Thyroid gland (tissue), 4 donors: ENCODE results near the gene PNPLA1. TPM values are rescaled to one million over a fixed set of nuclear protein-coding genes. Genes with fewer than 3 reads are reported as not detected.

Experiments
- DNase-seq, 2 donors: peaks; one replicate each; pipeline ENCODE4 v3.0.0-alpha.2; 2019
- H3K27ac ChIP-seq, 3 donors: fragments of 200-600 bp; sonication (generic); 1 replicate in 2 of 3; 2 replicates in 1 of 3; pipeline ENCODE4 v1.5.1; 2016 to 2019; ENCODE audit warnings: mild to moderate bottlenecking in 1 of 3, moderate library complexity in 1 of 3
- H3K27me3 ChIP-seq: fragments of 200-600 bp; sonication (generic); one replicate; pipeline ENCODE4 v1.5.1; 2019
- H3K36me3 ChIP-seq, 2 donors: fragments of 200-600 bp; sonication (generic); one replicate each; pipeline ENCODE4 v1.5.1; 2016 to 2019
- H3K4me1 ChIP-seq, 2 donors: fragments of 200-600 bp; sonication (generic); one replicate each; pipeline ENCODE4 v1.5.1; 2017 to 2019
- H3K4me3 ChIP-seq, 3 donors: fragments of 200-600 bp; sonication (generic); replicated peaks in 1 of 3; 1 replicate in 2 of 3; 2 replicates in 1 of 3; pipeline ENCODE4 v1.5.1; 2016; ENCODE audit warnings: mild to moderate bottlenecking in 1 of 3
- H3K9me3 ChIP-seq: fragments of 200-600 bp; sonication (generic); one replicate; pipeline ENCODE4 v1.5.1; 2017
- CTCF ChIP-seq, 6 experiments: fragments of 200-600 bp in 3 of 6; fragments of 450-650 bp in 3 of 6; sonication (generic) in 3 of 6; IDR thresholded peaks; one replicate each; pipeline ENCODE4 v1.5.1; 2016 to 2019; ENCODE audit warnings: antibody characterized with exemption in 6 of 6, mild to moderate bottlenecking in 2 of 6, inconsistent platforms in 1 of 6, moderate library complexity in 1 of 6
- POLR2A ChIP-seq, 2 donors: fragments of 450-650 bp; IDR thresholded peaks; one replicate each; pipeline ENCODE4 v1.6.1; 2017; ENCODE audit warnings: antibody characterized with exemption in 2 of 2, mild to moderate bottlenecking in 2 of 2, moderate library complexity in 1 of 2
- WGBS, 2 donors: methylation state at CpG; one replicate each; pipeline ENCODE4 v1.1.5; 2017; 5-methylcytosine and 5-hydroxymethylcytosine counted together
- intact Hi-C: fragments of 100-400 bp; cut with DNase I; formaldehyde crosslinking; loops from one replicate; pipeline ENCODE4 v1.15.1; 2023
- total RNA-seq, 4 donors: library from RNA; depleted of rRNA; stranded (reverse); fragments of >200 nt; gene quantifications; one replicate each; pipeline ENCODE4 v1.2.3, GENCODE V29; 2016

The PNPLA1 gene
- total RNA-seq, 4 donors from 2014 or later = 0.11 TPM; not detected in 3

DNA sequence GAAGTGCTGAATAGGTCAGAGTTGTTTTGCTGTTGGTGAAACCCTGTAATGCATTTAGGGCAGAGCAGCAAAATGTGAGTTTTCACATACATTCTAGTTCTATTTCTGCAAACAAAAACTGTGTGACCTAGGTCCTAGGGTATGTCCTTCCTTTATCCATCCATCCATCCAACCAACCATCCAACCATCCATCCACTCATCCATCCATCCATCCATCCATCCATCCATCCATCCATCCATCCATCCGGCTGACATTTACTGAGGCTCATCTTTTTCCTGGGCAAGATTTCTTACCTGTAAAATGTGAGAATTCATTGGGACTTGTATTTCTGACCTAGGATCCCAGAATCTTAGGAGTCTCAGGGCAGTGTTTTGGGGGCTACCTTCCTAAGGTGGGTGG lies 14.5 kb downstream of the PNPLA1 start:
- Histone ChIP-seq H3K36me3 (no peaks in the 10 kb centered on the region), H3K9me3 (no peaks in the 10 kb centered on the region), H3K4me1 (no peaks in the 10 kb centered on the region), H3K27me3 (peaks cover 7% of the 10 kb centered on the region), H3K27ac (no peak overlapping the region), H3K4me3 (no peak overlapping the region)
- DNase-seq = no peak
- TF ChIP-seq CTCF (IDR thresholded peaks at IDR 0.05) (no peak), POLR2A (IDR thresholded peaks at IDR 0.05) (no peak)
- intact Hi-C loops = no loop called here
- WGBS, 2 donors = 81 to 94% methylated on average over 1 of the region's 1 CpG

GRCh38 chr6:36285187-36285671 lies 15.4 kb downstream of the PNPLA1 start:
- no peak overlapping the region for H3K27ac ChIP-seq
- peaks cover 7% of the 10 kb centered on the region for H3K27me3 ChIP-seq
- no peak overlapping the region for H3K4me3 ChIP-seq
- no peaks in the 10 kb centered on the region for H3K9me3 ChIP-seq
- intact Hi-C loops = no loop called here
- 19 to 22% methylated on average over 20 to 26 of the region's 26 CpGs for WGBS, 2 donors
- DNase-seq = no peak
- no peak for TF ChIP-seq POLR2A (IDR thresholded peaks at IDR 0.05)
- no peak for TF ChIP-seq CTCF (IDR thresholded peaks at IDR 0.05)
- no peaks in the 10 kb centered on the region for H3K36me3 ChIP-seq
- H3K4me1 ChIP-seq = no peaks in the 10 kb centered on the region

DNA sequence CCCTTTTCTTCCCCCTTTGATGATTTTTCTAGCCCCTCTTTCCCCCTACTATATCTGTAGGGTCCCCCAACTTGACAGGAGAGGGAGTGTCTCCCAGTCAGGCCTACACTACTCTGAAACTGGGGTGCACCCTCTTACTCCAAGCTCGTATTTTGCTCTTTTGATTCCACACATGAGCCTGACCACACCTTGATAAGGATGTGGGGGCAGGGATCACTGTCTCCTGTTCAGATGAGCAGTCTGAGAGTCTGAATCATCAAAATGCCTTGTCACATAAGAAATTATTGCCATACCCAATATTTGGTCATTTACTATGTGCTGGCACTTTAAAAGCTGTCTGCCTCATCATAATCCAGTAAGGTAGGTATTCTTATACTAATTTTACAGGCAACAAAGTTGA lies 15.9 kb downstream of the PNPLA1 start:
- H3K4me1 ChIP-seq = no peaks in the 10 kb centered on the region
- no peaks in the 10 kb centered on the region for H3K36me3 ChIP-seq
- H3K27ac ChIP-seq = no peak overlapping the region
- H3K9me3 ChIP-seq = no peaks in the 10 kb centered on the region
- no peak for TF ChIP-seq POLR2A (IDR thresholded peaks at IDR 0.05)
- TF ChIP-seq CTCF (IDR thresholded peaks at IDR 0.05) = no peak
- intact Hi-C loops = no loop called here
- H3K4me3 ChIP-seq = no peak overlapping the region
- no peak for DNase-seq
- WGBS, 2 donors = 90 to 91% methylated on average over 1 of the region's 1 CpG
- H3K27me3 ChIP-seq = peaks cover 7% of the 10 kb centered on the region

DNA sequence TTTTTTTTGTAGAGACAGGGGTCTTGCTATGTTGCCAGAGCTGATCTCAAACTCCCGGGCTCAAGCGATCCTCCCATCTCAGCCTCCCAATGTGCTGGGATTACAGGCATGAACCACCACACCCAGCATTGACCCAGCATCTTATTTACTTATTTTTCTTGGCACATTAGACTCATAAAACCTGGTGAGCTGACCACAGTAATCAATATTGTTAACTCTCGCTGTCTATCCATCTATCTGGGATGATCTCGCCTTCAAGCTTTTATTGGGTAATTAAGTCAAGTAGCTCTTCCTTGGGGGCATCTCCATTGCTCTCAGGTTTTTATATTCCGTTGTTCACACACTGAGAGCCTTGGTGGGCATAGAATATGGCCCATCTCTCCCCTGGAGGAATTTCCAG lies 17.0 kb downstream of the PNPLA1 start:
- Histone ChIP-seq H3K4me3 (no peak overlapping the region), H3K36me3 (no peaks in the 10 kb centered on the region), H3K27me3 (peaks cover 7% of the 10 kb centered on the region), H3K27ac (no peak overlapping the region), H3K4me1 (no peaks in the 10 kb centered on the region), H3K9me3 (no peaks in the 10 kb centered on the region)
- no peak for TF ChIP-seq CTCF (IDR thresholded peaks at IDR 0.05)
- TF ChIP-seq POLR2A (IDR thresholded peaks at IDR 0.05) = no peak
- intact Hi-C loops = no loop called here
- 71 to 77% methylated on average over 5 of the region's 5 CpGs for WGBS, 2 donors
- no peak for DNase-seq

- Histone ChIP-seq H3K9me3 (no peaks in the 10 kb centered on the region), H3K27me3 (peaks cover 7% of the 10 kb centered on the region), H3K27ac (no peak overlapping the region), H3K4me3 (no peak overlapping the region), H3K4me1 (no peaks in the 10 kb centered on the region), H3K36me3 (no peaks in the 10 kb centered on the region)
- TF ChIP-seq CTCF (IDR thresholded peaks at IDR 0.05) (no peak), POLR2A (IDR thresholded peaks at IDR 0.05) (no peak)
- 62% methylated on average over 7 of the region's 7 CpGs for WGBS, 2 donors
- intact Hi-C loops = no loop called here
- peak in 1 of 2 donors; percentile 19 for DNase-seq
Measured at GRCh38 chr6:36289281-36289878, 19.5 kb downstream of the PNPLA1 start.
